ENCODE measurements around the gene C6orf89. TPM values are rescaled to one million over a fixed set of nuclear protein-coding genes. Genes with fewer than 3 reads are reported as not detected.

Gene C6orf89
- total and polyA plus RNA-seq, 2 of the 13 experiments (the other 11 are each of a cell fraction or from before 2014, with no cell fraction given), result 22.1 to 32.2 TPM

DNA sequence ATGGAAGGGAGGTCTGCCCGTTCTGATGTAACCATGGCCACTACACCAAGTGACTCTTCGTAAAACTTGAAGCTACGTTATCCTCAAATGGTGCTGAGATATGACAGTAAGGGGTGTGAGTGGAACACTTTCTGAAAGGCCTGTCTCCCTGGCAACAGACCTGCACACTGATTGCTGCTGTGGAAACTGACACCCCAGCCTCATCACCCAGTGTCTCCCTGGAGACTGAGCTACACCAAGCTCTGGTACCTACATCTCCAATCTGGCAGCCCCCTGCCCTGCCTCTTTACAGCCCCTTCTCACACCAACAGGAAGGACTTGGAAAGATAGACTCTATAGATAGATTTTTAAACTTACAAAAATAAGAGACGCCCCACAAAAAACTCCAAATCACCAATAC, 82.0 kb downstream of the C6orf89 start:
- FAIRE-seq (no peak), DNase-seq (ENCODE audit: low spot score) (no peak), ATAC-seq (no peak)
- H4K20me1 ChIP-seq (ENCODE audit: insufficient read depth, low read length), result no peaks in the 10 kb centered on the region
- intact Hi-C loops (cut with micrococcal nuclease; ENCODE audit: unreplicated experiment), result no loop called here
- no peak overlapping the region for H3K4me2 ChIP-seq (ENCODE audit: low read depth, low read length)
- H2AFZ ChIP-seq (ENCODE audit: low read length), result no peak overlapping the region
- no TSS peak for BruUV-seq (replicated peaks)
- CTCF ChIA-PET (ENCODE audit: low intra/inter-chr PET ratio, low total read pairs), result no interaction called here
- POLR2A ChIA-PET, result no interaction called here
- WGBS (ENCODE audit: low lambda C conversion rate), result 91% methylated on average over 4 of the region's 4 CpGs
- H3K79me2 ChIP-seq (ENCODE audit: insufficient read depth, low read length), result no peaks in the 10 kb centered on the region
- no peaks in the 10 kb centered on the region for H3K9me3 ChIP-seq (ENCODE audit: low read length)
- no peak overlapping the region for H3K27ac ChIP-seq (ENCODE audit: extremely low read length, insufficient read depth, low read length)
- in situ Hi-C loops (cut with HindIII; ENCODE audit: extremely low pct_ligation_motif_present, low pct_unique_long_range_greater_than_20kb), result no loop called here
- TF ChIP-seq HIVEP1 (CRISPR knock-in tag; IDR thresholded peaks at IDR 0.05) (no peak), ONECUT2 (CRISPR knock-in tag; IDR thresholded peaks at IDR 0.05) (no peak), ZNF337 (CRISPR knock-in tag; IDR thresholded peaks at IDR 0.05; ENCODE audit: borderline replicate concordance, low read depth) (no peak), SMAD3 (CRISPR knock-in tag; IDR thresholded peaks at IDR 0.05) (no peak), ZNF264 (CRISPR knock-in tag; IDR thresholded peaks at IDR 0.05) (no peak), FLYWCH1 (CRISPR knock-in tag; IDR thresholded peaks at IDR 0.05) (no peak), ASH2L (IDR thresholded peaks at IDR 0.05; ENCODE audit: insufficient read length, low read depth, low read length) (no peak), ZFAT (CRISPR knock-in tag; conservative IDR thresholded peaks at IDR 0.05) (no peak), ZFP82 (CRISPR knock-in tag; IDR thresholded peaks at IDR 0.05; ENCODE audit: borderline replicate concordance) (no peak), JUND (CRISPR knock-in tag; IDR thresholded peaks at IDR 0.05) (no peak)
- H3K9ac ChIP-seq (ENCODE audit: insufficient read depth, low read depth, low read length), result no peak overlapping the region
- H3K36me3 ChIP-seq (replicated peaks in 1 of 2; ENCODE audit: control insufficient read depth in 1 of 2, insufficient read depth in 2 of 2, low read length in 2 of 2), result peaks cover 47 to 56% of the 10 kb centered on the region in 2 experiments
- 0 out of 5 replicates have a peak, but pooled peaks cover 0 to 7% of the 10 kb centered on the region in 2 experiments for H3K27me3 ChIP-seq (ENCODE audit: control insufficient read depth in 1 of 2, insufficient read depth in 2 of 2, low read length in 2 of 2)
- no peaks in the 10 kb centered on the region for H3K4me1 ChIP-seq (ENCODE audit: insufficient read depth, low read length)
- no peak overlapping the region for H3K4me3 ChIP-seq (replicated peaks in 1 of 3; ENCODE audit: insufficient read depth in 1 of 3, low read depth in 2 of 3, low read length in 3 of 3)

All from HepG2 (cell line).